HG03342 (cell line): ENCODE measurements around the gene CTXND2.

Experiments used
- ATAC-seq: cut with Tn5 transposase; IDR thresholded peaks from one replicate; pipeline ENCODE4 v1.9.1; 2021; ENCODE audit warnings: mild to moderate bottlenecking, moderate library complexity; ENCODE audit not compliant: unreplicated experiment

CTXND2 gene

DNA sequence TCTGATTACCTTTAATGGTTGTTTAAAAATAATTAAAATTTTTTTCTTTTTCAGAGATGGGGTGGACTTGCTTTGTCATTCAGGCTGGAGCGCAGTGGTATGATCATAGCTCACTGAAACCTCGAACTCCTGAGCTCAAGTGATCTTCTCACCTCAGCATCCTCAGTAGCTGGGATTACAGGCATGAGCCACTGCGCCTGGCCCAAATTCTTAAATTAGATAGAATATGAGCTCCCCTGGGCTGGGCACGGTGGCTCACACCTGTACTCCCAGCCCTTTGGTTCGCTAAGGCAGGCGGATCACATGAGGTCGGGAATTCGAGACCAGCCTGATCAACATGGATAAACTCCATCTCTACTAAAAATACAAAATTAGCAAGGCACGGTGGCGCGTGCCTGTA, 70.7 kb downstream of the CTXND2 start:
- ATAC-seq = no peak

DNA sequence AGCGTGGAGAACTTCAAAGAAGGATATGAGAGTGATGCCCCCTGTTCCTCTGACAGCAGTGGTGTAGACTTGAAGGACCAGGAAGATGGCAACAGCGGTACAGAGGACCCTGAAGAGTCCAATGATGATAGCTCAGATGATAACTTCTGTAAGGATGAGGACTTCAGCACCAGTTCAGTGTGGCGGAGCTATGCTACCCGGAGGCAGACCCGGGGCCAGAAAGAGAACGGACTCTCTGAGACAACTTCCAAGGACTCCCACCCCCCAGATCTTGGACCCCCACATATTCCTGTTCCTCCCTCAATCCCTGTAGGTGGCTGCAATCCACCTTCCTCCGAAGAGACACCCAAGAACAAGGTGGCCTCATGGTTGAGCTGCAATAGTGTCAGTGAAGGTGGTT, 73.7 kb downstream of the CTXND2 start:
- ATAC-seq = no peak

DNA sequence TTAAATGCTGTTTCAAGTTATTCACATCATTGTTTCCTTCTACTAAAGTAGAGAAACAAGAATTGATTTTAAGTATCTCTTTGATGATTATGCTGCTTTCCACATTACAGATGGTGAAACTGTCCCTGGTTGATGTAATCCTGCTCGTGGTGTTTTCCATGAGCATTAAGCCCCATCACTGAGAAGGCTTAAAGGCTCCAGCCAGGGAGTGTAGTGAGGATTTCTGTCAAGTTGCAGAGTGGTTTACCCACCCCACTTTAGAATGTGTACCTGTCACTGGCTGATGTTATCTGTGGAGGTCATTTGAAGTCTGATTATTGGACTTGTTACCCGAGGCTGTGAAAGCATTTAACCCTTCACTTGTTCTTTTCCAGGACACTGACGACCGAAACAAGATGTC, 74.8 kb downstream of the CTXND2 start:
- ATAC-seq = no peak
